ENCODE data around the gene ADAMTS2.

- no peak for TF ChIP-seq EZH2 (IDR thresholded peaks at IDR 0.05)
- no peak for TF ChIP-seq EZH2phosphoT487 (IDR thresholded peaks at IDR 0.05)
Measured at GRCh38 chr5:179212870-179213269, 132.4 kb downstream of the ADAMTS2 start.

All from neural progenitor cell (in vitro differentiated cells).